Measurements from ENCODE around the gene SMIM9. TPM values are rescaled to one million over a fixed set of nuclear protein-coding genes. Genes with fewer than 3 reads are reported as not detected.

Gene SMIM9
- total RNA-seq (2022; extraction: Qiagen RNA extraction) = not detected in 5 replicates

GRCh38 chrX:154834562-154834961, at the start of gene SMIM9:
Gene SMIM9 (minus strand): TSS chrX:154834662. CDS start chrX:154830856, 3,806 bp downstream.

GRCh38 chrX:154804957-154805695, 29.3 kb downstream of the SMIM9 start, which contains the start of gene MPP1:
Gene MPP1 (minus strand): TSS chrX:154805485. CDS start chrX:154805373, 112 bp downstream.

Other genes starting within 250 kb of the SMIM9 start
- gene CTAG1A, start 249.5 kb downstream of the SMIM9 start, total RNA-seq (2022; extraction: Qiagen RNA extraction) = not detected in 5 replicates
- gene CTAG1B, start 215.4 kb downstream of the SMIM9 start, total RNA-seq (2022; extraction: Qiagen RNA extraction) = not detected in 5 replicates
- gene CTAG2, start 181.1 kb downstream of the SMIM9 start, total RNA-seq (2022; extraction: Qiagen RNA extraction) = not detected in 5 replicates
- 0.37 to 1.3 TPM (median 0.67 TPM) in 5 replicates for gene GAB3, start 83.6 kb downstream of the SMIM9 start, total RNA-seq (2022; extraction: Qiagen RNA extraction)
- gene DKC1, start 71.8 kb downstream of the SMIM9 start, total RNA-seq (2022; extraction: Qiagen RNA extraction) = 148 to 191 TPM (median 154 TPM) in 5 replicates
- gene MPP1, start 29.2 kb downstream of the SMIM9 start, total RNA-seq (2022; extraction: Qiagen RNA extraction) = 16.0 to 17.7 TPM (median 16.4 TPM) in 5 replicates
- gene F8A1, start 51.7 kb upstream of the SMIM9 start, total RNA-seq (2022; extraction: Qiagen RNA extraction) = 60.9 to 97.0 TPM (median 93.1 TPM) in 5 replicates
- 3.9 to 4.5 TPM (median 4.1 TPM) in 5 replicates for gene F8, start 188.1 kb upstream of the SMIM9 start, total RNA-seq (2022; extraction: Qiagen RNA extraction)
- 99.7 to 125 TPM (median 123 TPM) in 5 replicates for gene FUNDC2, start 192.2 kb upstream of the SMIM9 start, total RNA-seq (2022; extraction: Qiagen RNA extraction)
- gene CMC4, start 236.5 kb upstream of the SMIM9 start, total RNA-seq (2022; extraction: Qiagen RNA extraction) = 15.0 to 19.6 TPM (median 17.4 TPM) in 5 replicates
- gene MTCP1, start 236.5 kb upstream of the SMIM9 start, total RNA-seq (2022; extraction: Qiagen RNA extraction) = 15.8 to 24.0 TPM (median 18.9 TPM) in 5 replicates
- 23.6 to 28.1 TPM (median 25.5 TPM) in 5 replicates for gene BRCC3, start 236.8 kb upstream of the SMIM9 start, total RNA-seq (2022; extraction: Qiagen RNA extraction)

All from A549 treated with Mapracorat at 1 μM for 4 hours (cell line).